HTERT RPE-1 (cell line): Measurements from ENCODE around the gene FAM181B.

ENCODE experiments used
- in situ Hi-C: fragments of 300-500 bp; cut with MboI; formaldehyde crosslinking; loops from 4 replicates; pipeline ENCODE4 v1.14.3; 2020; ENCODE audit warnings: low sequenced_read_pairs

Gene FAM181B, protein sequence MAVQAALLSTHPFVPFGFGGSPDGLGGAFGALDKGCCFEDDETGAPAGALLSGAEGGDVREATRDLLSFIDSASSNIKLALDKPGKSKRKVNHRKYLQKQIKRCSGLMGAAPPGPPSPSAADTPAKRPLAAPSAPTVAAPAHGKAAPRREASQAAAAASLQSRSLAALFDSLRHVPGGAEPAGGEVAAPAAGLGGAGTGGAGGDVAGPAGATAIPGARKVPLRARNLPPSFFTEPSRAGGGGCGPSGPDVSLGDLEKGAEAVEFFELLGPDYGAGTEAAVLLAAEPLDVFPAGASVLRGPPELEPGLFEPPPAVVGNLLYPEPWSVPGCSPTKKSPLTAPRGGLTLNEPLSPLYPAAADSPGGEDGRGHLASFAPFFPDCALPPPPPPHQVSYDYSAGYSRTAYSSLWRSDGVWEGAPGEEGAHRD

DNA sequence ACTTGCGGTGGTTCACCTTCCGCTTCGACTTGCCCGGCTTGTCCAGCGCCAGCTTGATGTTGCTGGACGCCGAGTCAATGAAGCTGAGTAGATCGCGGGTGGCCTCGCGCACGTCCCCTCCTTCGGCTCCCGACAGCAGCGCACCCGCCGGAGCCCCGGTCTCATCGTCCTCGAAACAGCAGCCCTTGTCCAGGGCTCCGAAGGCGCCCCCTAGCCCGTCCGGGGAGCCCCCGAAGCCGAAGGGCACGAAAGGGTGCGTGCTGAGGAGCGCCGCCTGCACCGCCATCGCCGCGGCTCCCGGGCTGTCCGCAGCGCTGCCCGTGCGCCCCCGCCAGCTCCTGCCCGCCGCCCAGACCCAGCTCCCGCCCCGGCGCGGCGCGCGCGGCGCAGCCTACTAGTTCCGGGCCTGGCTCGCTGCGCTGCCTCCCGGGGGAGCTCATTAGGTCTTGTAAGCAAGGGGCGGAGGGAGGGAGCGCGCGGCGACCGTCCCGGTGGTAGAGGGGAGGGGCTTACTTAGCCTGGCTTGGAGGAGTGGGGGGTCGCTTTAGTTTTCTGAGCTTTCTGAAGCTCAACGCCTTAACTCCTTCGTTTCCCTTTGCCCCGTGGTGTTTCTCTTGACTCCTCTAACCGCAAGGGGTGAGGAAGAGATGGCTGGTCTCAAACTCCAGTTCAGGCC lies at the start of gene FAM181B:
Gene FAM181B, minus strand, starts transcription at position 421 of the 676 bp plus-strand sequence. Its CDS starts 135 bp downstream, at position 286.
- in situ Hi-C loops = no loop called here

DNA sequence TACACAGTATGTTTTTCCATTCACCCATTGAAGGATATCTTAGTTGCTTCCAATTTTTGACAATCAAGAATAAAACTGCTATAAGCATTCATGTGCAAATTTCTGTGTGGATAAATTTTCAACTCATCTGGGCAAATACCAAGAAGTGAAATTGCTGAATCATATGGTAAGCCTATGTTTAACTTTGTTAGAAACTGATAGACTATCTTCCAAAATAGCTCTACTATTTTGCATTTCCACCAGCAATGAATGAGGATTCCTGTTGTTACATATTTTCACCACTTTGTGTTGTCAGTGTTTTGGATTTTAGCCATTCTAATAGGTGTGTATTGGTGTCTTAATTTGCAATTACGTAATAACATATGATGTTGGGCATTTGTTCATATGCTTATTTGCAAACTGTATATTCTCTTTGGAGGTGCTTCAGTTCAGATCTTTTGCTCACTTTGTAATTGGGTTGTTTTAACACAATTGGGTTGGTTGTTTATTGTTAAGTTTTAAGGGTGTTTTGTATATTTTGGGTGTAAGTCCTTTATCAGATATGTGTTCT lies 49.2 kb upstream of the FAM181B start:
- in situ Hi-C loops = no loop called here

DNA sequence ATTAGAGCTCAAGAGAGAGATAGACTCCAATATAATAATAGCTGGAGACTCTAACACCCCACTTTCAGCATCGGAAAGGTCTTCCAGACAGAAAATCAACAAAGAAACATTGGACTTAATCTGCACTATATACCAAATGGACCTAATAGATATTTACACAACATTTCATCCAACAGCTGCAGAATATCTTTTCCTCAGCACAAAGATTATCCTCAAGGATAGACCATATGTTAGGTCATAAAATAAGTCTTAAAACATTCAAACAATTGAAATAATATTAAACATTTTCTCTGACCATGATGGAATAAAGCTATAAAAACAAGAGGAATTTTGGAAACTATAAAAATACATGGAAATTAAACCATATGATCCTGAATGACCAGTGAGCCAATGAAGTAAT lies 45.1 kb upstream of the FAM181B start:
- in situ Hi-C loops = no loop called here

DNA sequence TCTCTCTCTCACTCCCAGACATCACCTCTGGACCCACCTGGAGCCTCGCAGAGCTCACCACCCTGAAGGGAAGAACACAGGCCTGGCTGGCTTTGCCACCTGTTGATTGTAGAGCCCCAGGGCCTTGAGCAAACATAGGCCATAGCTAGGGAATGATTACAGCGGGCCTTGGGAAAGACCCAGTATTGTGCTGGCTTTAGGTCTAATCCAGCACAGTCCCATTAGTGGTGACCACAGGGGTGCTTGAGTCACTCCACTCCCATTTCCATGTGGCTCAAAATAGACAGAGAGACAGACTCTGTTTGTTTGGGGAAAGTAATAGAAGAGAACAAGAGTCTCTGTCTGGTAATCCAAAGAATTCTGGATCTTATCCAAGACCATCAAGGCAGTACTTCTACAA lies 42.7 kb upstream of the FAM181B start:
- in situ Hi-C loops = no loop called here

GRCh38 chr11:82775736-82776346 lies 42.2 kb upstream of the FAM181B start:
- in situ Hi-C loops = no loop called here

DNA sequence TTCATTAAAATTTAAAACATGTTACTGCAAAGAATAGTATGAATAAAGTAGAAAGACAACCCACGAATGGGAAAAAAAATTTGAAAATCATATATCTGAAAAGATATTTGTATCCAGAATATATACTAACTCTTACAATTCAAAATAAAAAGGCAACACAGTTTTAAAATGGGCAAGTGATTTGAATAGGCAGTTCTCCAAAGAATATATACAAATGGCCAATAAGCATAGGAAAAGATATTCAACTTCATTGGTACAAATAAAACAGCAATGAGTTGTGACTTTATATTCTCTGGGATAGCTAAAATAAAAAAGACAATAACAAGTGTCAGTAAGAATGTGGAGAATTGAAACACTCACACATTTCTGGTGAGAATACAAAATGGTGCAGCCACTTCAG lies 41.6 kb upstream of the FAM181B start:
- in situ Hi-C loops = no loop called here

GRCh38 chr11:82771781-82772180 lies 38.1 kb upstream of the FAM181B start:
- in situ Hi-C loops = no loop called here

DNA sequence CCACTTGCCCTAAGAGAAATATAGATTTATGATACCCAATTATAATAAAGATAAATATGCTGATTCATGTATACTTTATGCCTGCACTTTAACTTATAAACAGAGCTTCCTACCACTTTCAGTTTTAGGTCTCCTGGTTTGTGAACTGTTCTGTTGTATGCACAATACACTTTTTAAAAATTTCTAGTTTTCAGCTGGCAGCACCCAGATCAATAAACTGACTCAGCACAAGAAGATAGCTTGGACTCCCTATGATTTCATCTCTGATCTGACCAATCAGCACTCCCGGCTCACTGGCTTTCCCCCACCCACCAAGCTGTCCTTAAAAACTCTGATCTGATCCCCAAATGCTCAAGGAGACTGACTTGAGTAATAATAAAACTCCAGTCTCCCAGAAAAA lies 33.5 kb upstream of the FAM181B start:
- in situ Hi-C loops = no loop called here

GRCh38 chr11:82765466-82766034 lies 31.9 kb upstream of the FAM181B start:
- in situ Hi-C loops = no loop called here

DNA sequence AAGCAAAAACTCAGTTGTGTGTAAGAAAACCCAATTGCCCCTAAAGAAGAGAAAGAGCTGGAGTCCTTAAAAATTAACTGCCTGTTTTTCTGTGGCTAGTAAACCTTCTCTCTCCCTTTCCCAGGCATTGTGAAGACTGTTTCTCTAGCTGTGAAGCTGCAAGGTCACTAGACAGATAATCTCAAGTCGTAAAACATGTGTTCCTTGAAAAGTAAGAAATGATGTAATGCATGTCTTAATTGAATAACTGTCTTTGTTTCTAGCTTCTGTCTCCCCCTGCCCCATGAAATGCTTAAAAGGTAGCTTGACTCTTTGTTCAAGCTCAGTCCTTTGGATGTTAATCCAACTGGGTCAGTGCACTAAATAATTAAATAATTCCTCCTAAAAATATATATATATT lies 29.5 kb upstream of the FAM181B start:
- in situ Hi-C loops = no loop called here

GRCh38 chr11:82759649-82760048 lies 26.0 kb upstream of the FAM181B start:
- in situ Hi-C loops = no loop called here

- in situ Hi-C loops = no loop called here
Measured at GRCh38 chr11:82757660-82758357, 24.1 kb upstream of the FAM181B start.

DNA sequence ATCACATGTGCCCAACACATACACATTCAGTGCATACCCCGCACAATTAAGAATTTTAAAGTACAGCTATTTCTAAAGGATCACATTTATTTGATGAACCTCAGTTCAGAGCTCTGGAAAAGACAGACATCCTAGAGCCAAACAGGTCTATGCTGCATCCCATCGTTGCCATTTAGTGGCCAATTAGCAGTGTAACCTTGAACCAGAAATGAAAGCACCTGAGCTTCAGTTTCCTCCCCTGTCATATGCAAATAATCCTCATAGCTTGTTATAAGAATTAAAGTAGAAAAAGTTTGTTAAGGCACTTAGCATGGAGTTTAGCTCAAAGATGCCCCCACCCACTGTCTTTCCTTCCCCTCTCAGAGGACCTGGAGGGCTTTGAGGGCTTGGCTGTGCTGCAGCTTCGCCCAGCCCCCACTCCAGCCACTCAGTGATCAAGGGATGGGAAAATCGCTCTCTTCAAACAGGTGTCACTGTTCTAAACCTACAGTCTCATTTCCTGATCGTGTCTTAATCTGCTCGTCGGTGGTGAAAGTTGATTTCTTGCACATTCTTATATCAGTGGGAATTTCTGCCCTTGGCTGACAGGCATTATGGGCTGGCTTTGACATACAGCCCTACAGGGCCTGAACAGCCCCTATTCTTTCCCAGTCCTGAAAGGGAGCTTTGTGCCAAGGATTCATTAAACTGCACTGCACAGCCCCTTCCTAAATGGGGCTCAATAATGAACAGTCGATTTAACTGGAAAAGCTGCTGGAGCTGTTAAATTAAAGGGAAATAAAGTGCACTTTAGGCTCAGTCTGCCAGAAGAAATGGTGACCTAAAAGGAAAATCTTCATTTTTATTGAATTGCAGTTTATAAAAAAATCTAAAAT lies 23.3 kb upstream of the FAM181B start:
- in situ Hi-C loops = no loop called here

DNA sequence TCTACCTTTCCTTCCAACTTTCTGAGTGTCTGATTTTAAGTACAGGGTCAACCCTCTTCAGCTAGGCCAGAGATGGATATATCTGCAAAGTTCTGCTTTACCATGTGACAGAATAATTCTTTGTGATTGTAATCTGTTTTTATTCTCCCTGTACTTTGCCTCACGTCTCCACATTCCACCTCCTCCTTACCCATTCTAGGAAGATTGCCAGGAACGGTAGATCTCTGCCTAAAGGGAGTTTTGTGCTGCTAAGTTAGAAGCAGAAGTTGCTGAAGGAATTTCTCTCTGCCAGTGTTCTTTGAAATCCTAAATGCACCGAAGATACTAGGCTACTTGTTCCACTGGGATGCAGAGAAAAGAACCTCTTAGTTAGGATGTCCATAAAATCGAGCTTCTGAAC lies 20.7 kb upstream of the FAM181B start:
- in situ Hi-C loops = no loop called here

GRCh38 chr11:82753921-82754320 lies 20.3 kb upstream of the FAM181B start:
- in situ Hi-C loops = no loop called here

DNA sequence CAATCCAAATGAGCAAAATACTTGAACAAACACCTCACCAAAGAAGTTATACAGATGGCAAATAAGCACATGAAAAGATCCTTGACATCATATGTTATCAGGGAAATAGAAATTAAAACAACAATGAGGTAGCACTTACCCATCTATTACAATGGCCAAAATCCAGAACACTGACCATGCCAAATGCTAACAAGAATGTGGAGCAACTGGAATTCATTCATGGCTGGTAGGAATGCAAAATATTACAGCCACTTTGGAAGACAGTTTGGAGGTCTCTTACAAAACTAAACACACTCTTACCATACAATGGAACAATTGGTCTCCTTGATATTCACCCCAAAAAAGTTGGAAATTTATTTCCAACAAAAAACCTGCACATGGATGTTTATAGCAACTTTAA lies 19.1 kb upstream of the FAM181B start:
- in situ Hi-C loops = no loop called here

DNA sequence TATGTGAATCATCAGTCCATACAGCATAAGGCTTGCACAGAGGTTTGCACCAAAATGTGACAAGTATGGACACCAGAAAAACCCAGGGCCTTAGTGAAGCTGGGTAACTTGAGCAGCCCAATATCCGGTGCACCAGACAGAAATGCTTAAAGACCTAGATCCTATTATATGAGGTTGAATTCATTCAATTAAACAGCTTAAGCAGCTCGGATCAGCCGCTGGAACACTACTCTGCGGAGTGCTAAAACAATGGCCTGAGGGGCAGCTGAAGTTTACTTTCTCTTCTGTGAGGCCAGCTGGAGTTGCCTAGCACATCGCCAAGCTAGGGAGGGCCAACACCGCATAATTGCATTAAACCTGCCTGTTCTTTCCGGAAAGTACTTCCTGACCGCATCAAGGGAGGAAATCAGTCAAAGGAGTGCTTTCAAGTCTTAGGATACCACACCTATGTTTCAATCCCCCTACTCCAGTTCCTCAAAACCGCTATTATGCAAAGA lies 17.0 kb upstream of the FAM181B start:
- in situ Hi-C loops = no loop called here

GRCh38 chr11:82747471-82747870 lies 13.8 kb upstream of the FAM181B start:
- in situ Hi-C loops = no loop called here

DNA sequence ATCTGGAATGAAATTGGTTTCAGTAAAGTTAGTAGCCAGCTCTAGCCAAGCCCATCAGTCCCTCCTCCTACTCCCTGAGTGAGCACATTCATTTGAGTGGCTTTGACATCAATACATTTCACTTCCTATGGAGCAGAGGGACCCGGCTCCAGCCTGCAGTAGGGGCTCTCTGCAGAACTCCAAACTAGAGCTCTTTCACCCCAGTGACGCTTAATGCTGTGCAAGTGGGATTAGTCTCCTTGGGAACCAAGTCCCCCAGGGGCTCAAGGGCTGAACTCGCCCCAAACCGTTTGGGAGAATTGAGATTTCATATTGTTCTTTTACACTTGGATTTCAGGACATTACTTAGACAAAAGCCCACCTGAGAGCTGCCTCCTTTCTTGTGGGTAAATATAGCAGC lies 4.4 kb upstream of the FAM181B start:
- in situ Hi-C loops = no loop called here

DNA sequence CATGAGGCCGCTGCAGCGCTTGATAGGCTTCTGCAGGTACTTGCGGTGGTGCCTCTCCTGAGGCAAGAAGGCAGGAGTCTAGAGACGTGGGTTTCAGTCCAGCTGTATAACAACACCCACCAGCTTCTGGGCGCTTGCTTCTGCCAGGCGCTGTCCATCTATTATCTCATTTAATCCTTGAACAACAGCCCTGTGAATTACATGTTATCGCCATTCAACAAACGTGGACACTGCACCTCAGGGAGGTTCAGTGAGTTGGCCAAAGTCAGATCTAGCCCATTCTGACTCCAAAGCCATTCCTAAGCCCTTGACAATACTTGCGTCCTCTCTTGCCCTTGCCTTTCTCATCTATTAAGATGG lies 436 bp upstream of the FAM181B start:
- in situ Hi-C loops = no loop called here
